ENCODE results near the gene PPP2R5D.

The PPP2R5D gene

GRCh38 chr6:42963179-42963854, 21.1 kb upstream of the PPP2R5D start:
- in situ Hi-C loops (cut with MboI; ENCODE audit: low sequenced_read_pairs) = no loop called here

DNA sequence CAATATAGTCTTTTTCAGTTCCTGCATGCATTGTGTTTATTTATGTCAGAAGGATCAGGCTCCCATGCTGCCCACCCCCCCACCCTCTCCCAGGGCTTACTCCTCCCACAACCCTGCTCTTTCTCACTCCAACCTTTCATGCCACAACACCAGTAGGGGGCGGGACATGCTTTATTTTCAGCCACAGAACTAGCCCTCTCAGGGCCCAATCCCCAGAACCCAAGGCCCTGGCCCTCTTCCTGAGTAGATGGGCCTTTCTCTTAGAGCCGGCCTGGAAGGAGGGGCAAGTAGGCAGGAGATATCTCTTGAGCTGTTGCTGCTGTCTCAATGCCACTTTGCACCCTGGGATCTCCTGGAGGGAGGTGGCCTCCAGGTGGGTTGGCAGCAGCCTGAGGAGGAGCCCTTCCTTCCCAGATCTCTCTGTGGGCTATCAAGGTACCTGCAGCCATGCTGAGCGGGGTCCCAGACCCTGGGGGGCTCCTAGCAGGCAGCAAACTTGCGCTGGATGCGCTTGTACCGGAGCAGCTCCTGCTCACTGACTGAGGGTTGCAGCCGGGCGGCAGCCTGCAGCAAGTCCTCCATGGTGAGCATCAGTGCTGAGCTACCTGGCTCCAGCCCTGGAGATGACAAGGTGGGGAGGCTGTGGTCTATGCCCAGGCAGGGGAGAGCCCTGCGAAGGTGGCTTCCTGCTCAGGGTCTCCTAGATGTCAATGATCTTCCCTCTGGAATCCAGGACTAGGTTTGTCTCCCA, 20.3 kb upstream of the PPP2R5D start:
- in situ Hi-C loops (cut with MboI; ENCODE audit: low sequenced_read_pairs) = no loop called here

DNA sequence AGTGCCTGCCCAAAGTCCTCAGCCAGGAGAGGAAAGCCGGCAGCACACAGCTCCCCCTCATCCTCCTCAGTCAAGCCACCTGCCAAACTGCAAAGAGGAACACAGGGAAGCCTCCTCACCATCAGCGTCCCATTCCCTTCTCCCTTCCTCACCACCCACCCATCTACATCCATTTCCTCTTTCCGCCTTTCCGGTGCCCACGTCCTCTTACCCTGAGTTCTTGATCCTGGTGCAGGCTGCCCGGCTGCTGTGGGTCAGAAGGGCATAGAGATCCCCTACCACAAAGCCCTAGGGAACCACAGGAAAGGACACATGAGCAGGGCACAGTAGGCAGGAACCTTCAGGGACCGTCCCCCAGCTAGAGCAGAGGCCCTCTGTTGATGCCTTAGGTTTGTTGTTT, 17.8 kb upstream of the PPP2R5D start:
- in situ Hi-C loops (cut with MboI; ENCODE audit: low sequenced_read_pairs) = no loop called here

GRCh38 chr6:42967228-42967627, 17.1 kb upstream of the PPP2R5D start:
- in situ Hi-C loops (cut with MboI; ENCODE audit: low sequenced_read_pairs) = no loop called here

DNA sequence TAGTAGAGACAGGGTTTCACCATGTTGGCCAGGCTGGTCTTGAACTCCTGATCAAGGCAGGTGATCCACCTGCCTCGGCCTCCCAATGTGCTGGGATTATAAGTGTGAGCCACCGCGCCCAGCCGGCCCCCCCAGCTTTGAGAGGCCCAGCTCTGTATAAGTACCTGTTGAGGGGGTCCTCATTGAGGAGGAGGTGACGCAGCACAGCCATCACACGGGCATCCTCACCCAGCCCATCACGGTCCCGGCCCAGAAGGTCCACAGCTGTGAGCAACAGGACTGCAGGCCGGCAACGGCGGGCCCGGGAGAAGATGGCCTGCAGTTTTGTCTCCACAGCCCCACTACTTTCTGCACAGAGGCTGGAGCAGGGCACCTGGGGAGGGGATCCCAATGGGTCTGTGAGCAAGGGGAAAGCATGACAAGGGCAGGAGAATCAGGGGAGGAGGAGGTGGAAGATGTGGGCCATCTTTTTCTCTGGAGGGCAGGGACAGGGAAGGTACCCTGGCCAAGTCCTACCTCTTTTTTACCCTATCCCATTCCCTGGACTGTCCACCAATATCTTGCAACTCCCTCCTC, 16.2 kb upstream of the PPP2R5D start:
- in situ Hi-C loops (cut with MboI; ENCODE audit: low sequenced_read_pairs) = no loop called here

GRCh38 chr6:42968783-42969182, 15.6 kb upstream of the PPP2R5D start:
- in situ Hi-C loops (cut with MboI; ENCODE audit: low sequenced_read_pairs) = no loop called here

GRCh38 chr6:42969431-42969830, 14.9 kb upstream of the PPP2R5D start:
- in situ Hi-C loops (cut with MboI; ENCODE audit: low sequenced_read_pairs) = no loop called here

- in situ Hi-C loops (cut with MboI; ENCODE audit: low sequenced_read_pairs) = no loop called here
Measured at GRCh38 chr6:42969934-42970333, 14.4 kb upstream of the PPP2R5D start.

DNA sequence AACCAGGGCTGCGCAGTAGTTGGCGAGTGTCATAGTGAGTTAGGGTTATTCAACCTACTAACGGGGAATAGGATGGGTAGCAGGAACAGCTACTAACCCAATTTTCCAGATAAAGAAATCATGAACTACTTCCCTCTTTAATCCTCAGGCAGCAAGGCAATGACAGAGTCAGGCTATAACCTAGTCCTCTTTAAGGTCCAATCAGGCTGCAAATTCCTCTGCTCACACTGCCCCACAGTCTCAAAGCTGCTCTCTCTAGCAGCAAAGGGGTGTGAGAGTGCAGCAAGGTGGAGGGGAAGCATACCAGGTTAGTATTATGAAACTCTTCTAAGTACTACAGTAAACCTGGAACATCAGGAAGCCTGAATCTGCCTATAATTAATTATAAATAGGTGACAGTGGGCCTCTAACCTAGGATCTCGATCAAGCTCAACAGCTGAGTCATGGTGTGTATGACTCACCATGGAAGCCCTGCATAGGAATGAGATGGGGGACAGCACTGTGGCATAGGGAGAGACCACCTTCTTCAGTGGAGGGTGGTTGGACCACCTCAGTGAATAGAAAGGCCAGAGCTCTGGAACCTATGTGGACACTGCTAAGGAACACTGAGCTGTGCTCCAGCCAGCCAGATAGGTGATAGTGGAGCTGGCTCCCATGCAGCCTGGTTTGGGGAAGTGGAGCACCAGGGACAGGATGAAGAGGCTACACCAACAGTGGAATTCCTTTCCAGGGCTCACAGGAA, 13.3 kb upstream of the PPP2R5D start:
- in situ Hi-C loops (cut with MboI; ENCODE audit: low sequenced_read_pairs) = no loop called here

DNA sequence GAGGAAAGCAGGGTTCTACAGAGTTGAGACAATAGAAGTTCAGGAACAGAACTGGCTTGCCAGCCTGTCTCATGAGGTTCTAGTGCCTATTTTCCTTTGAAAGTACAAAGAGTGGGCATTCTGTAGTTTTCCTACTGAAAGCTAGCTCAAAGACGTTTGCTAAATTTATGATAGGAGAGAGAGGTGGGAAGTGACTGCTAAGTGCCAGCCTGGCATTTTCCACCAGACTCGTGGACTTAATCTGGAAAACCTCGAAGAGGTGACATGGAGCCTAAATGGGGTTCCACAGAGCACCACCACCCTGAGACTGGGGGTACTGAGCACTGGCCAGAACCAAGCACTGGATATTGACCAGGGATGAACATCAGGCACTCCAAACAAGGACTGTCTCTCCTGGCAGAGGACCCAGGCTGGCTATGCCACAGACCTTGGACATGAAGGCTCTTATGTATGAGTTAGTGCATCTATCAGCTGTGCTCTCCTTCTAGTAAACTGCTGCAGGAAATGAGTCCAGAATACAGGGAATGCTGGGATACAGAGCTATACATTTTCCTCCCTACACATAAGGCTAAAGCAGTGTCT, 12.5 kb upstream of the PPP2R5D start:
- in situ Hi-C loops (cut with MboI; ENCODE audit: low sequenced_read_pairs) = no loop called here

- in situ Hi-C loops (cut with MboI; ENCODE audit: low sequenced_read_pairs) = no loop called here
Measured at GRCh38 chr6:42973926-42974325, 10.4 kb upstream of the PPP2R5D start.

DNA sequence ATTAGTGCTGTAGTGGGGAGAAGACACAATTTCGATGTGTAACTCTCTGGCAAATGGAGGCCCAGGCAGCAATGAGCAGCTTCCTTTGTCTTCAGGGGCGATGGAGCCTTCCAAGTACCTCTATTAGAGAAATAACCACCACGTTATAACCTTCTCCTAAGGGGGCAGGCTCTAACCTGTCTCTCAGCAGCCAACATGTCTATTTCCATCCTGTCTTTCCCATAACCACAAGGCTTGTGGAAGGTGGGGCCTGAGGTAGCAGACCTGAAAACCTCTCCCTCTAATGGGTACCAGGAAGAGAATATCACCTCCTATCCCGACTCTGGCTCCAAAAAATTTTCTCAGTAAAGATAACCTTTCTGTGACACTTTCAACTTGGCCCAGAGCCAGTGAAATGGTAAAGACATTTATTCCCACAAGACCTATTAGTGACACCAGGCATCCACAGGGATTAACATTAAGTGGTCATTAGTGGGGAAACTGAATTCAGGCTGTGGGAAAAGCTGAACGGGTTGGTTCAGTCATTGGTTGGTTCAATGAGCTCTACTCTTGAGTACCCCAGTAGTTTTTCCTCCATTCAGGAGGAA, 9.4 kb upstream of the PPP2R5D start:
- in situ Hi-C loops (cut with MboI; ENCODE audit: low sequenced_read_pairs) = no loop called here

DNA sequence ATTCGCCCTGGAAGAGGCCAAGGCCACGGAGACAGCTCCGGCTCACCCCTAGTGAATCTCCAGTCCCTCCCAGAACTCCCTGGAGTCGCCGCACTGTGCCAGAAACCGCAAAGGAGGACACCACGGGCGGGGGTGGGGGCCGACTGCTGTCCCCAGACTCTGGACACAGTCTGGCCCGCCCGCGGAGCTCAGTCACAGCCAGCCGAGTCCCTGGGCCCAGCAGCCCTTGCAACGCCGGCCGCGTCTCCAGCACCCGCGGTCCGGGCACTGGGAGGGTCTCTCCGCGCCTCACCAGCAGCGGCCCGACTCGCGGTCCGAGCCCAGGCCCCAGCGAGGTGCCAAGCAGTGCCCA, 5.9 kb upstream of the PPP2R5D start:
- in situ Hi-C loops (cut with MboI; ENCODE audit: low sequenced_read_pairs) = no loop called here

- in situ Hi-C loops (cut with MboI; ENCODE audit: low sequenced_read_pairs) = no loop called here
Measured at GRCh38 chr6:42978839-42979522, 5.4 kb upstream of the PPP2R5D start, which contains the start of gene PEX6. TSS of gene PEX6 (minus strand) at chr6:42979181. CDS start at chr6:42979150, 31 bp downstream.

DNA sequence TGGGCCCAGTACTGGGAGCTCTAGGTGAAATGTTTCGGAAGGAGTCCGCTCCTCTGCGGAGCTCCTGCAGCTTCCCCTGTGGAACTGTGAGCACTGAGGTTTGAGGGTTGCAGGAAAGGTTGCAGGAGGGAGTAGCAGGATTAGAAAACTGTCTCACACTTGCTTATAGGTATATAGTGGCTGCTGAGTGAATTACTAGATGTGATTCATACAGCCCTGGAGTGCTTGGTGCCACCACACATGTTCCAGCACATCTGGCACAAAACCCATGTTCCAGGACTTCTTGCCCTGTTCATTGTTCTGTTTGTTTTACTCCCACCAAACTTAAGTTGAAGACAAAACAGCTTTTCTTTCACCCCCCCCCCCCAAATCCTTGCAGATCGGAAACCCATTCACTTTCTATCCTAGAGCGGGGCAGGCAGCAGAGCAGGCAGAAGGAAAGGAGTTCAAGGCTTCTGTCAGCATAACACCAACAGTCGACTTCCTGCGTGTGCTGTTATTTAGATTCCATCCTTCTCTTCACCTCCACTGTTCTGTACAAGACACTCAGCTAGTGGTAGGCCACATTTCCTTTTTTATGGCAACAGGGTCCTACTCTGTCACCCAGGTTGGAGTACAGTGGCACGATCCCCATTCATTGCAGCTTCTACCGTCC, 4.7 kb upstream of the PPP2R5D start:
- in situ Hi-C loops (cut with MboI; ENCODE audit: low sequenced_read_pairs) = no loop called here

GRCh38 chr6:42981836-42982235, 2.5 kb upstream of the PPP2R5D start:
- in situ Hi-C loops (cut with MboI; ENCODE audit: low sequenced_read_pairs) = no loop called here

DNA sequence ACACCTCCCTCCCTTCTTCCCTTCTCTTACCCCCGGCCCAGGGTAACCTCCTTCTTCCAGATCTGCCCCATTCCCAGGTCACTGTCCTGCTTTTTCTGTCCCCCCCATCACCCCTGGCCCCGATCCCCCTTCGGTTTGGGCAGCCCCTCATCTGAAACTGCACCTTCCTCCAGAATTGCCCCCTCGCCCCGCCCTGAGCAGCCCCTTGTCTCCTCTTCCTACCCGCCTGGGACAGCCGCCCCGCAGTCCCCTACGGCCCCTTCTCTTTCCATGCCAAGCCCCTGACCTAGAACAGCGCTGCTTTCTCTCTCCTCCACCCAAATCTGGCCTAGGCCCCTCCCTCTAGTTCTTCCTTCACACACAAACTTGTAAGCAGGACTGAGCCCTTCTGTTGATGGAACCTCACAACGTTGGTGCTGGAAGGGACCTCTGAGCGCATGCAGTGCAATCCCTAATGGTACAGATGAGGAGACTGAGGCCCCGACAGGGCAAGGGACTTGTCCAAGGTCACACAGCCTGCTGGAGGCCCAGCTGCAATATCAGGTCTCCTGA, 630 bp downstream of the PPP2R5D start:
- in situ Hi-C loops (cut with MboI; ENCODE audit: low sequenced_read_pairs) = no loop called here

DNA sequence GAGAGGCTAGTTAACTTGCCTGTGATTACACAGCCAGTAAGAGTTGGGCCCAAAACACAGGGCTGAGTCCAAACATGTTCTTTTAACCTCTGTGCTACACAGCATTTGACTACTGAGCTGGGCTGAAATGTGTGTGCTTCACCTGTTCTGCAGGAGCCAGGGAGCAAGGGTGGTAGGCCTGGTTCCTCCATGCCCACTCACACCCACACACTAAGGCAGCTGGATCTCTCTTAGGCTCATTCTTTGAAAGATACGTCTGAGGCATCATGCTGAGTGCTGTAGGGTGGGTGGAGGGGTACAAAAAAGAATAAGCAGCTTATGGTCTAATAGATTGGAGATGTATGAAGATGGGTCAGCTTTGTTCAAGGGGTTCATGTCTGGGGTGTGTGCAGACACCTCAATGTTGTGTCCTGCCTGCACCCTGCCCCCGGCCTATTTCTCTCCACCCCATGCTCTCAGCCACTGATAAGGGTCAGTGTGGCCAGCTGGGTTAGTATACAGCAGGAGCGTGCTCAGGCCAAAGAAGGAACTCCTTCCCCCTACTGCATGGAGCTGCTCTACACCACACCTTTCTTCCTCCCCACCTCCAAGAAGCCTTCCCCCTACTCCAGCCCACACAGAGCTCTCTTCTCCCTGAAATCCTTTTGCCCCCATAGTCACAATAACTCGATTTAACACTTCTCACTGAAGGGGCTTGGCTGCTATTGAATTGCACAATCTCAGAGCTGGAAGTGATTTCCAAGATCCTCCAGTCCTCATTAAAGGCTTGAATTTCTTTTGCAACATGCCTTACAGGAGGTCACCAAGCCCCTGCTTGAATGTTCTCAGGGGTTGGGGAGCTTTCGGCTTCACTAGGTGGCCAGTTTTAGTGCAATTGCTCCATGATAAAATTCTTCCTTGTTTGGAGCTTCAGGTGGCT, 3.4 kb downstream of the PPP2R5D start:
- in situ Hi-C loops (cut with MboI; ENCODE audit: low sequenced_read_pairs) = no loop called here
